SU-DHL-6 (cell line): ENCODE results near the gene RBMS1.

Experiments
- EZH2phosphoT487 ChIP-seq: fragments of 200-600 bp; sonication (generic), shearing (Covaris generic); conservative IDR thresholded peaks from 2 replicates; pipeline ENCODE4 v1.6.1; 2018; ENCODE audit warnings: mild to moderate bottlenecking, antibody characterized with exemption, low read length, moderate library complexity, mixed read lengths
- TF ChIP-seq, protein P1 (sequence below): fragments of 200-600 bp; sonication (generic); IDR thresholded peaks from one replicate; pipeline ENCODE4 v1.5.1; 2017; ENCODE audit warnings: antibody characterized with exemption, mild to moderate bottlenecking, low read length, moderate library complexity; ENCODE audit not compliant: insufficient read depth, poor library complexity, severe bottlenecking

DNA sequence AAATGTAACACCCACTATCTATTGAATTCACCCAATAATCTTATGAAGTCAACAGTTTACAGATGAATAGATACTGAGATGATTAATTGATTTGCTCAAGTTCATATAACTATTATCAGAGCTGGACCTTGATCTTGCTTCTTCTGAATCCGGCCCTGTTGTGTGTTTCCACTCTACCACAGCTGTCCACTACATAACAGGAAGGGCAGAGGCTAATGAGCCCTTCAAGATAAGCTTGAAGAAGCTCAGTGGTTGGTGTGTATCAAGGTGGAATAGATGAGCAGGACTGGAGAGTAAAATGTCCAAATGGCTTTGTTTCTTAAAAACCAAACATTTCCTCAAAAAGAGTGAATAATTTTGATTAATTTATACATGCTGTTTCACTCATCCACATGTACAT is 237.1 kb downstream of the RBMS1 start:
- TF ChIP-seq, protein P1, sequence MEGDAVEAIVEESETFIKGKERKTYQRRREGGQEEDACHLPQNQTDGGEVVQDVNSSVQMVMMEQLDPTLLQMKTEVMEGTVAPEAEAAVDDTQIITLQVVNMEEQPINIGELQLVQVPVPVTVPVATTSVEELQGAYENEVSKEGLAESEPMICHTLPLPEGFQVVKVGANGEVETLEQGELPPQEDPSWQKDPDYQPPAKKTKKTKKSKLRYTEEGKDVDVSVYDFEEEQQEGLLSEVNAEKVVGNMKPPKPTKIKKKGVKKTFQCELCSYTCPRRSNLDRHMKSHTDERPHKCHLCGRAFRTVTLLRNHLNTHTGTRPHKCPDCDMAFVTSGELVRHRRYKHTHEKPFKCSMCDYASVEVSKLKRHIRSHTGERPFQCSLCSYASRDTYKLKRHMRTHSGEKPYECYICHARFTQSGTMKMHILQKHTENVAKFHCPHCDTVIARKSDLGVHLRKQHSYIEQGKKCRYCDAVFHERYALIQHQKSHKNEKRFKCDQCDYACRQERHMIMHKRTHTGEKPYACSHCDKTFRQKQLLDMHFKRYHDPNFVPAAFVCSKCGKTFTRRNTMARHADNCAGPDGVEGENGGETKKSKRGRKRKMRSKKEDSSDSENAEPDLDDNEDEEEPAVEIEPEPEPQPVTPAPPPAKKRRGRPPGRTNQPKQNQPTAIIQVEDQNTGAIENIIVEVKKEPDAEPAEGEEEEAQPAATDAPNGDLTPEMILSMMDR, result no peak
- TF ChIP-seq EZH2phosphoT487, result no peak
